Kidney (tissue), 14 donors: ENCODE measurements around the gene FHOD3. TPM values are rescaled to one million over a fixed set of nuclear protein-coding genes. Genes with fewer than 3 reads are reported as not detected.

ENCODE experiments used
- DNase-seq, 5 donors: peaks; one replicate each; pipeline ENCODE4 v3.0.0-alpha.2; 2013 to 2020
- FAIRE-seq: peaks from 2 replicates; lab custom pipeline; 2012; peaks lifted over from hg19 to GRCh38; lab: Jason Lieb, UNC
- H3K27ac ChIP-seq, 2 donors: one replicate each; pipeline ENCODE4 v1.7.0; 2013; ENCODE audit warnings: low read depth in 2 of 2, low read length in 2 of 2, inconsistent platforms in 1 of 2
- H3K27me3 ChIP-seq: one replicate; pipeline ENCODE4 v1.7.1; 2013; ENCODE audit warnings: low read length, inconsistent platforms; ENCODE audit not compliant: control insufficient read depth, insufficient read depth
- H3K36me3 ChIP-seq, 3 donors: one replicate each; pipeline versions ENCODE4 v1.7.0 to v1.7.1; 2013; ENCODE audit warnings: low read length in 3 of 3, control low read depth in 1 of 3, inconsistent platforms in 1 of 3; ENCODE audit not compliant: insufficient read depth in 3 of 3, control insufficient read depth in 2 of 3
- H3K4me1 ChIP-seq, 3 donors: one replicate each; pipeline versions ENCODE4 v1.7.0 to v1.7.1; 2013; ENCODE audit warnings: low read length in 3 of 3, inconsistent platforms in 1 of 3, low read depth in 1 of 3; ENCODE audit not compliant: control insufficient read depth in 2 of 3, insufficient read depth in 2 of 3
- H3K4me3 ChIP-seq, 3 donors: one replicate each; pipeline versions ENCODE4 v1.7.0 to v1.8.1; 2013; ENCODE audit warnings: low read length in 3 of 3, control low read depth in 1 of 3, inconsistent platforms in 1 of 3
- H3K9ac ChIP-seq, 3 donors: one replicate each; pipeline versions ENCODE4 v1.7.0 to v1.7.1; 2013; ENCODE audit warnings: low read length in 3 of 3, control low read depth in 1 of 3, inconsistent platforms in 1 of 3
- H3K9me3 ChIP-seq, 3 donors: one replicate each; pipeline versions ENCODE4 v1.7.0 to v1.7.1; 2013; ENCODE audit warnings: low read length in 3 of 3, control low read depth in 1 of 3, inconsistent platforms in 1 of 3; ENCODE audit not compliant: control insufficient read depth in 2 of 3, insufficient read depth in 1 of 3
- CTCF ChIP-seq: IDR thresholded peaks from 3 replicates; pipeline ENCODE4 v1.5.1; 2012; ENCODE audit warnings: mild to moderate bottlenecking, moderate library complexity, borderline replicate concordance; ENCODE audit not compliant: insufficient read depth; ENCODE audit errors: extremely low read depth
- intact Hi-C: fragments of 100-400 bp; cut with DNase I; formaldehyde crosslinking; loops from one replicate; pipeline ENCODE4 v1.11.1; 2022
- polyA plus RNA-seq: library from polyadenylated mRNA; stranded (reverse); fragments of 350-450 nt; fragmentation: Illumina TruSeq; extraction: RNeasy Lipid Tissue Mini Kit (QIAGEN cat#74804); gene quantifications from one replicate; pipeline ENCODE4 v1.2.3, GENCODE V29; 2014; ENCODE audit warnings: low read depth, low replicate concordance; ENCODE audit not compliant: insufficient read depth
- total RNA-seq: library from RNA; stranded (reverse); fragmentation: NEBNext Ultra II Directional; extraction: Animal tissue kit (Norgen Biotek cat#: 25700); gene quantifications from one replicate; pipeline ENCODE4 v1.2.1, GENCODE V29; 2021
- donor health status: control.
- donor health status: control.
- donor health status: control.
- donor health status: control.
- donor health status: control.
- donor health status: DM: yes; HTN: yes; CAD: no.
- donor health status: Normal renal cell carcinoma (clear cell type).

The FHOD3 gene
- total and polyA plus RNA-seq, 2 donors from 2014 or later, result 21.5 to 28.0 TPM

GRCh38 chr18:36349552-36349951, 52.0 kb downstream of the FHOD3 start:
- Histone ChIP-seq H3K27ac (peak overlapping the region; percentile 88 to 94), H3K36me3 (no peaks in the 10 kb centered on the region), H3K9ac (peak overlapping the region in 1 of 3 donors; percentile 17), H3K4me1 (peaks cover 4 to 45% (median 37%) of the 10 kb centered on the region in 3 donors), H3K9me3 (no peaks in the 10 kb centered on the region), H3K27me3 (no peaks in the 10 kb centered on the region), H3K4me3 (no peak overlapping the region)
- peak; percentile 73 for FAIRE-seq
- no peak for TF ChIP-seq CTCF
- intact Hi-C loops, result no loop called here
- peak in 4 of 5 donors; percentile 39 to 76 (median 72) for DNase-seq

- peak overlapping the region in 1 of 3 donors; percentile 10 for H3K4me3 ChIP-seq
- H3K36me3 ChIP-seq, result no peaks in the 10 kb centered on the region
- H3K27ac ChIP-seq, result peak overlapping the region; percentile 88 to 94
- DNase-seq (peak in 4 of 5 donors; percentile 69 to 91 (median 82)), FAIRE-seq (no peak)
- no peak overlapping the region for H3K9ac ChIP-seq
- intact Hi-C loops, result no loop called here
- peaks cover 4 to 45% (median 37%) of the 10 kb centered on the region in 3 donors for H3K4me1 ChIP-seq
- TF ChIP-seq CTCF, result no peak
- H3K9me3 ChIP-seq, result no peaks in the 10 kb centered on the region
- H3K27me3 ChIP-seq, result no peaks in the 10 kb centered on the region
These were observed 52.7 kb downstream of the FHOD3 start for GRCh38 chr18:36350251-36350651.

GRCh38 chr18:36350839-36351469, 53.4 kb downstream of the FHOD3 start:
- no peak overlapping the region for H3K9ac ChIP-seq
- H3K9me3 ChIP-seq, result no peaks in the 10 kb centered on the region
- TF ChIP-seq CTCF, result no peak
- no peak overlapping the region for H3K4me3 ChIP-seq
- H3K4me1 ChIP-seq, result peaks cover 4 to 45% (median 37%) of the 10 kb centered on the region in 3 donors
- no peaks in the 10 kb centered on the region for H3K36me3 ChIP-seq
- DNase-seq, result peak in 1 of 5 donors; percentile 29
- H3K27ac ChIP-seq, result peak overlapping the region; percentile 49 to 88
- FAIRE-seq, result peak; percentile 11
- intact Hi-C loops, result no loop called here
- no peaks in the 10 kb centered on the region for H3K27me3 ChIP-seq
